WTC11 (cell line): Measurements from ENCODE around the gene SPATA12. TPM values are rescaled to one million over a fixed set of nuclear protein-coding genes. Genes with fewer than 3 reads are reported as not detected.

ENCODE experiments used
- ATAC-seq: fragments of 200-7000 bp; cut with Tn5 transposase; 2 replicates; pipeline ENCODE4 v1.10.0; 2021; ENCODE audit warnings: mild to moderate bottlenecking, moderate library complexity
- CTCF ChIA-PET: fragments of 300-600 bp; sonication (Branson Sonifier 250); formaldehyde crosslinking; loops from one replicate; lab custom pipeline; 2021; ENCODE audit warnings: antibody characterized with exemption; lab: Charles Lee
- POLR2A ChIA-PET: fragments of 350-600 bp; sonication (Branson Sonifier 250); formaldehyde crosslinking; loops from one replicate; lab custom pipeline; 2021; ENCODE audit warnings: antibody characterized with exemption; lab: Charles Lee
- DNase-seq: peaks from one replicate; pipeline ENCODE4 v3.0.0; 2021; ENCODE audit warnings: low spot score
- H3K27ac Mint-ChIP-seq: 2 replicates; pipeline ENCODE4 v1.8.0; 2021; ENCODE audit warnings: mixed read lengths
- H3K27me3 Mint-ChIP-seq: 2 replicates; pipeline ENCODE4 v1.8.0; 2021; ENCODE audit warnings: low read depth, mild to moderate bottlenecking, moderate library complexity, mixed read lengths
- H3K36me3 Mint-ChIP-seq: 2 replicates; pipeline ENCODE4 v1.8.0; 2021; ENCODE audit warnings: mixed read lengths
- H3K4me1 Mint-ChIP-seq: 2 replicates; pipeline ENCODE4 v1.8.0; 2022; ENCODE audit warnings: mixed read lengths
- H3K4me3 Mint-ChIP-seq: 2 replicates; pipeline ENCODE4 v1.8.0; 2021; ENCODE audit warnings: mild to moderate bottlenecking, moderate library complexity, mixed read lengths
- H3K9me3 Mint-ChIP-seq: 2 replicates; pipeline ENCODE4 v1.8.0; 2021; ENCODE audit warnings: mixed read lengths
- ARID4B ChIP-seq: sonication (generic); formaldehyde crosslinking; IDR thresholded peaks from 2 replicates; pipeline ENCODE4 v1.8.0; 2023; ENCODE audit warnings: missing genetic modification reagents, mild to moderate bottlenecking, borderline replicate concordance
- ATF1 ChIP-seq: sonication (generic); formaldehyde crosslinking; IDR thresholded peaks from 2 replicates; pipeline ENCODE4 v1.8.1; 2023; ENCODE audit warnings: mild to moderate bottlenecking, moderate library complexity, missing genetic modification reagents
- CBFB ChIP-seq: sonication (generic); formaldehyde crosslinking; IDR thresholded peaks from 2 replicates; pipeline ENCODE4 v1.8.1; 2022; ENCODE audit warnings: mild to moderate bottlenecking, low read depth, missing genetic modification reagents
- EMX1 ChIP-seq: fragments of 250-450 bp; sonication (Bioruptor Pico); IDR thresholded peaks from 2 replicates; pipeline ENCODE4 v1.8.0; 2021; ENCODE audit warnings: mild to moderate bottlenecking
- GABPB1 ChIP-seq: sonication (generic); formaldehyde crosslinking; IDR thresholded peaks from 2 replicates; pipeline ENCODE4 v1.8.1; 2023; ENCODE audit warnings: mild to moderate bottlenecking, missing genetic modification reagents
- MAX ChIP-seq: sonication (generic); formaldehyde crosslinking; IDR thresholded peaks from 2 replicates; pipeline ENCODE4 v1.8.0; 2022; ENCODE audit warnings: mild to moderate bottlenecking, missing genetic modification reagents
- MXD4 ChIP-seq: fragments of 250-450 bp; sonication (Bioruptor Pico); IDR thresholded peaks from 2 replicates; pipeline ENCODE4 v1.8.0; 2021; ENCODE audit warnings: mild to moderate bottlenecking, moderate library complexity, borderline replicate concordance
- NFE2L1 ChIP-seq: sonication (generic); formaldehyde crosslinking; IDR thresholded peaks from 2 replicates; pipeline ENCODE4 v1.8.1; 2023; ENCODE audit warnings: missing genetic modification reagents
- PRDM15 ChIP-seq: sonication (generic); formaldehyde crosslinking; IDR thresholded peaks from 2 replicates; pipeline ENCODE4 v1.8.0; 2022; ENCODE audit warnings: missing genetic modification reagents
- PRRX2 ChIP-seq: fragments of 250-450 bp; sonication (Bioruptor Pico); IDR thresholded peaks from 2 replicates; pipeline ENCODE4 v1.8.0; 2021; ENCODE audit warnings: mild to moderate bottlenecking
- RELA ChIP-seq: sonication (generic); formaldehyde crosslinking; IDR thresholded peaks from 2 replicates; pipeline ENCODE4 v1.8.1; 2022; ENCODE audit warnings: missing genetic modification reagents, mild to moderate bottlenecking, borderline replicate concordance
- SMAD4 ChIP-seq: sonication (generic); formaldehyde crosslinking; IDR thresholded peaks from 2 replicates; pipeline ENCODE4 v1.8.0; 2022; ENCODE audit warnings: mild to moderate bottlenecking, missing genetic modification reagents
- SP1 ChIP-seq: sonication (generic); formaldehyde crosslinking; conservative IDR thresholded peaks from 2 replicates; pipeline ENCODE4 v1.8.1; 2022; ENCODE audit warnings: missing genetic modification reagents
- TP53 ChIP-seq: sonication (generic); formaldehyde crosslinking; IDR thresholded peaks from 2 replicates; pipeline ENCODE4 v1.8.1; 2023; ENCODE audit warnings: mild to moderate bottlenecking, missing genetic modification reagents
- ZNF232 ChIP-seq: sonication (generic); formaldehyde crosslinking; IDR thresholded peaks from 2 replicates; pipeline ENCODE4 v1.8.0; 2022; ENCODE audit warnings: mild to moderate bottlenecking, missing genetic modification reagents
- ZNF281 ChIP-seq: sonication (generic); formaldehyde crosslinking; IDR thresholded peaks from 2 replicates; pipeline ENCODE4 v1.8.0; 2023; ENCODE audit warnings: mild to moderate bottlenecking, missing genetic modification reagents
- ZNF416 ChIP-seq: fragments of 250-450 bp; sonication (Bioruptor Pico); IDR thresholded peaks from 2 replicates; pipeline ENCODE4 v1.9.0; 2021; ENCODE audit warnings: mild to moderate bottlenecking, inconsistent platforms
- ZNF423 ChIP-seq: fragments of 250-450 bp; sonication (Bioruptor Pico); IDR thresholded peaks from 2 replicates; pipeline ENCODE4 v2.1.2; 2022; ENCODE audit warnings: mild to moderate bottlenecking, moderate library complexity
- ZNF425 ChIP-seq: fragments of 250-450 bp; sonication (Bioruptor Pico); conservative IDR thresholded peaks from 2 replicates; pipeline ENCODE4 v1.9.0; 2021; ENCODE audit warnings: mild to moderate bottlenecking
- ZNF512 ChIP-seq: sonication (generic); formaldehyde crosslinking; IDR thresholded peaks from 2 replicates; pipeline ENCODE4 v1.8.1; 2022; ENCODE audit warnings: missing genetic modification reagents, borderline replicate concordance
- total RNA-seq: library from RNA; stranded (reverse); gene quantifications from 3 replicates; pipeline ENCODE4 v1.2.3, GENCODE V29; 2021

SPATA12 gene
- total RNA-seq, 1 experiment from 2014 or later = 0.39 TPM

- no peak for TF ChIP-seq ARID4B (CRISPR knock-in tag)
- TF ChIP-seq PRDM15 (CRISPR knock-in tag) = no peak
- no peak for TF ChIP-seq NFE2L1
- no peak for TF ChIP-seq SP1 (CRISPR knock-in tag)
- no peak for TF ChIP-seq TP53 (CRISPR knock-in tag)
- no peak for TF ChIP-seq ZNF416 (CRISPR knock-in tag)
- TF ChIP-seq RELA (CRISPR knock-in tag) = no peak
These were observed 11.7 kb upstream of the SPATA12 start (continued) for GRCh38 chr3:57048728-57049127.

GRCh38 chr3:57052662-57053061, 7.8 kb upstream of the SPATA12 start:
- ChIA-PET POLR2A (no interaction called here), CTCF (no interaction called here)
- Mint-ChIP-seq H3K4me1 (peaks cover 2% of the 10 kb centered on the region; the same call in 1 of the 2 replicates), H3K27me3 (no peaks in the 10 kb centered on the region), H3K27ac (no peak overlapping the region; the same call in 1 of the 2 replicates), H3K4me3 (no peak overlapping the region), H3K9me3 (no peaks in the 10 kb centered on the region), H3K36me3 (no peaks in the 10 kb centered on the region)
- no peak for ATAC-seq
- no peak for TF ChIP-seq GABPB1 (CRISPR knock-in tag)
- no peak for TF ChIP-seq ZNF512
- TF ChIP-seq ATF1 (CRISPR knock-in tag) = no peak
- no peak for TF ChIP-seq CBFB (CRISPR knock-in tag)
- TF ChIP-seq EMX1 (CRISPR knock-in tag) = no peak
- no peak for TF ChIP-seq MXD4 (CRISPR knock-in tag)
- no peak for TF ChIP-seq RELA (CRISPR knock-in tag)
- TF ChIP-seq PRRX2 (CRISPR knock-in tag) = no peak
- no peak for DNase-seq

GRCh38 chr3:57053122-57053521, 7.3 kb upstream of the SPATA12 start:
- peaks cover 2% of the 10 kb centered on the region; the same call in 1 of the 2 replicates for H3K4me1 Mint-ChIP-seq
- ChIA-PET CTCF (no interaction called here), POLR2A (no interaction called here)
- H3K4me3 Mint-ChIP-seq = no peak overlapping the region
- H3K9me3 Mint-ChIP-seq = no peaks in the 10 kb centered on the region
- DNase-seq = no peak
- H3K27me3 Mint-ChIP-seq = no peaks in the 10 kb centered on the region
- ATAC-seq = no peak
- no peaks in the 10 kb centered on the region for H3K36me3 Mint-ChIP-seq
- H3K27ac Mint-ChIP-seq = peak overlapping the region; percentile 36; the same call in 1 of the 2 replicates
- no peak for TF ChIP-seq ZNF232 (CRISPR knock-in tag)
- TF ChIP-seq ZNF425 (CRISPR knock-in tag) = no peak
- TF ChIP-seq ZNF416 (CRISPR knock-in tag) = no peak
- TF ChIP-seq MAX (CRISPR knock-in tag) = no peak
- no peak for TF ChIP-seq ZNF281
- TF ChIP-seq ZNF423 (CRISPR knock-in tag) = no peak
- TF ChIP-seq SMAD4 (CRISPR knock-in tag) = no peak
